ENCODE results near the gene JADE2. TPM values are rescaled to one million over a fixed set of nuclear protein-coding genes. Genes with fewer than 3 reads are reported as not detected.

The JADE2 gene
- total RNA-seq (100 to 1,000 TPM; 120 to 124 TPM), total RNA-seq (52.2 to 498 (median 272) reads per million in 172 experiments)
- polyA plus RNA-seq (2013, experiment 1 of 2): 91.0 TPM
- 92.5 TPM for polyA plus RNA-seq (2013, experiment 2 of 2)

DNA sequence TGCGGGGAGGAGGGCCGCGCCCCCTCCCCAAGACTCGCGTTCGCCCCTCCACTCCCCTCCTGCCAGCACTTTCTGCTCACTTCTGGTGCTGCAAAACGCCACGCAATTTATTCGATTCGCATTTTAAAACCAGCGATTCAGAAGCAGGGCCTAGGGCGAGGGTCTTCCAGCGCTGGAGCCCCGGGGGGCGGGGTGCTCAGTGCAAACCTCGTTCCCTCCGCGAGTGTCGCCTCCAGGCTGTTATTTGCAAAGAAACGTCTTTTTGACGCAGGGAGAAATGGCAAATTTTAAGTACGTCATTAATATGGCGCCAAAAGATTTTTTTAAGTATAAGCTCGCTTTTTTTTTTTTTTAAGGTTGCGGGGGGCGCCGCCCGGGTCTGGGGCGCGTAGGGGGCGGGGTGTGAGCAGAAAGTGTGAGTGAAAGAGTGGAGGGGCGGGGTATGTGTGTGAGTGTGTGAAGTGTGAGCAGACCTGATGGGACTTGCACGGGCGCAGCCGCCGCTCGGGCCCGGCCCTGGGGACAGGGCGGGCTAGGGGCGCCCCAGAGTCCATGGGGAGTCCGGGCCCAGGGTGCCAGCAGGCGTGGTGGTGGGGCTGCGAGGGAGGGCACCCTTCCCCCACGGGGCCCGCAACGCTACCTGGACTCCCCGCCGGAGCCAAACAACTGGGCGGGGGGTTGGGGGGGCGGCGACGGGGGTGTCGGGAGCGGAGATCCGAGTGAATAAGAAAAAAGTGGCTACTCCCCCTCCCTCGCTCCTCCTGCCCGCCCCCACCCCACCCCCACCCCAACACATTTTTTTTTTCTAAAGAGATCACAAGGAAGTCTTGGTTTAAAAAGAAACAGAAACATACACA lies at the start of gene JADE2:
JADE2 (plus strand) TSS at position 845 of the 857 bp plus-strand sequence. CDS start 10,188 bp downstream, outside the sequence.
- TF ChIP-seq, protein P1, sequence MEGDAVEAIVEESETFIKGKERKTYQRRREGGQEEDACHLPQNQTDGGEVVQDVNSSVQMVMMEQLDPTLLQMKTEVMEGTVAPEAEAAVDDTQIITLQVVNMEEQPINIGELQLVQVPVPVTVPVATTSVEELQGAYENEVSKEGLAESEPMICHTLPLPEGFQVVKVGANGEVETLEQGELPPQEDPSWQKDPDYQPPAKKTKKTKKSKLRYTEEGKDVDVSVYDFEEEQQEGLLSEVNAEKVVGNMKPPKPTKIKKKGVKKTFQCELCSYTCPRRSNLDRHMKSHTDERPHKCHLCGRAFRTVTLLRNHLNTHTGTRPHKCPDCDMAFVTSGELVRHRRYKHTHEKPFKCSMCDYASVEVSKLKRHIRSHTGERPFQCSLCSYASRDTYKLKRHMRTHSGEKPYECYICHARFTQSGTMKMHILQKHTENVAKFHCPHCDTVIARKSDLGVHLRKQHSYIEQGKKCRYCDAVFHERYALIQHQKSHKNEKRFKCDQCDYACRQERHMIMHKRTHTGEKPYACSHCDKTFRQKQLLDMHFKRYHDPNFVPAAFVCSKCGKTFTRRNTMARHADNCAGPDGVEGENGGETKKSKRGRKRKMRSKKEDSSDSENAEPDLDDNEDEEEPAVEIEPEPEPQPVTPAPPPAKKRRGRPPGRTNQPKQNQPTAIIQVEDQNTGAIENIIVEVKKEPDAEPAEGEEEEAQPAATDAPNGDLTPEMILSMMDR (IDR thresholded peaks at IDR 0.05): no peak
- POLR2A ChIA-PET: interaction anchor here (0.6 to 10.9 kb wide), 27 partner anchors 15 to 1561 kb away, joined by 3 to 164 read pairs (median 5); partner anchors contain the start of genes AFF4, C5orf24, CAMLG and CDKL3
- intact Hi-C loops (cut with DNase I, micrococcal nuclease): loop anchor here (1.0 to 10.0 kb wide), 9 partner anchors 58 to 380 kb away; partner anchors contain the start of genes CDKN2AIPNL (in 1 of the 2), DDX46 (in 1 of the 2), PCBD2 (in 1 of the 2) and SAR1B (in 1 of the 2)
- H3K27me3 ChIP-seq (ENCODE audit: control insufficient read depth in 1 of 2, insufficient read depth in 2 of 2, low read length in 2 of 2): no peaks in the 10 kb centered on the region
- peaks cover 41% of the 10 kb centered on the region for H3K4me1 ChIP-seq (ENCODE audit: insufficient read depth, low read length)
- peaks cover 6% of the 10 kb centered on the region for H3K36me3 ChIP-seq (ENCODE audit: insufficient read depth, low read length)
- ATAC-seq (ENCODE audit: poor library complexity) (peak; percentile 58), DNase-seq (peak; percentile 73 to 93 (median 85))
- CTCF ChIA-PET: interaction anchor here (1.0 to 2.5 kb wide), 5 partner anchors 30 to 213 kb away, joined by 3 to 15 read pairs (median 3); partner anchors contain the start of genes CAMLG and CDKN2AIPNL
- H3K9me3 ChIP-seq (ENCODE audit: control insufficient read depth in 1 of 2, insufficient read depth in 1 of 2, low read length in 2 of 2): no peaks in the 10 kb centered on the region
- Mint-ChIP-seq H3K27me3 (no peaks in the 10 kb centered on the region), H3K27ac (peak within 1 kb of the TSS; percentile 100), H3K36me3 (ENCODE audit: low read depth) (peaks cover 45% of the 10 kb centered on the region), H3K4me3 (peak within 1 kb of the TSS; percentile 99), H3K4me1 (ENCODE audit: low read depth) (peaks cover 36% of the 10 kb centered on the region), H3K9me3 (no peaks in the 10 kb centered on the region)
- H3K4me3 ChIP-seq (ENCODE audit: low read length): peak within 1 kb of the TSS; percentile 81
- peak within 1 kb of the TSS; percentile 97 to 99 for H3K27ac ChIP-seq (ENCODE audit: low read depth in 1 of 2, low read length in 2 of 2)

DNA sequence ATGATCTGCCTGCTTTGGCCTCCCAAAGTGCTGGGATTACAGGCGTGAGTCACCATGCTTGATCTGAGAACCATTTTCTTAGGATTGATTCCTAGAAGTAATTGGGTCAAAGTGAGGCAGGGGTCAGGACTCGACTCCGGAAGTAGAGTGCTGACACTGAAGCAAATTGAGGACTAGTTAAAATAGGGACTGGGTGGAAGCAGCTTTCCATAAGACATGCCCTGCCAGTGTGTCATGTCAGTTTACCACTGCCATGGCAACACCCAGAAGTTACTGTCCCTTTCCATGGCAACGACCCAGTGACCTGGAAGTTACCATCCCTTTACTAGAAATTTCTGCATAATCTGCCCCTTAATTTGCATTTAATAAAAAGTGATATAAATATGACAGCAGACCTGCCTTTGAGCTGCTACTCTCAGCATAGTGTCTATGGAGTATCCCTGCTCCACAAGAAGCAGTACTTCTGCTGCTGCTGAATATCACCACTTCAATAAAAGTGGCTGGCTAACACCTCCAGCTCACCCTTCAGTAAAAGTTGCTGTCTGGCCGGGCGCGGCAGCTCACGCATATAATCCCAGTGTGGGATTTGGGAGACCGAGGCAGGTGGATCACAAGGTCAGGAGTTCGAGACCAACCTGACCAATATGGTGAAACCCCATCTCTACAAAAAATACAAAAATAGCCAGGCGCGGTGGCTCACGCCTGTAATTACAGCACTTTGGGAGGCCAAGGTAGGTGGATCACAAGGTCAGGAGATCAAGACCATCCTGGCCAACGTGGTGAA lies 47.8 kb upstream of the JADE2 start:
- POLR2A ChIA-PET: interaction anchor here (0.6 kb wide), 1 partner anchor 253 kb away, joined by 4 read pairs; no protein-coding TSS in a partner anchor
- H3K4me3 Mint-ChIP-seq: no peak overlapping the region

More for the DNA sequence above, 47.8 kb upstream of the JADE2 start:
- H3K9me3 Mint-ChIP-seq: peaks cover 4% of the 10 kb centered on the region
- no peaks in the 10 kb centered on the region for H3K27me3 Mint-ChIP-seq
- Histone ChIP-seq H3K4me1 (ENCODE audit: insufficient read depth, low read length) (no peaks in the 10 kb centered on the region), H3K27me3 (ENCODE audit: control insufficient read depth in 1 of 2, insufficient read depth in 2 of 2, low read length in 2 of 2) (no peaks in the 10 kb centered on the region), H3K9me3 (ENCODE audit: control insufficient read depth in 1 of 2, insufficient read depth in 1 of 2, low read length in 2 of 2) (peaks cover 0 to 7% of the 10 kb centered on the region in 2 experiments), H3K27ac (ENCODE audit: low read depth in 1 of 2, low read length in 2 of 2) (no peak overlapping the region), H3K36me3 (ENCODE audit: insufficient read depth, low read length) (no peaks in the 10 kb centered on the region), H3K4me3 (ENCODE audit: low read length) (no peak overlapping the region)
- CTCF ChIA-PET: no interaction called here
- intact Hi-C loops (cut with DNase I, micrococcal nuclease): no loop called here
- ATAC-seq (ENCODE audit: poor library complexity) (no peak), DNase-seq (no peak)
- no peaks in the 10 kb centered on the region for H3K36me3 Mint-ChIP-seq (ENCODE audit: low read depth)
- no peaks in the 10 kb centered on the region for H3K4me1 Mint-ChIP-seq (ENCODE audit: low read depth)
- no peak overlapping the region for H3K27ac Mint-ChIP-seq
- TF ChIP-seq, protein P1 (IDR thresholded peaks at IDR 0.05): no peak
